Measurements from ENCODE around the gene CTBP2.

CTBP2 gene

DNA sequence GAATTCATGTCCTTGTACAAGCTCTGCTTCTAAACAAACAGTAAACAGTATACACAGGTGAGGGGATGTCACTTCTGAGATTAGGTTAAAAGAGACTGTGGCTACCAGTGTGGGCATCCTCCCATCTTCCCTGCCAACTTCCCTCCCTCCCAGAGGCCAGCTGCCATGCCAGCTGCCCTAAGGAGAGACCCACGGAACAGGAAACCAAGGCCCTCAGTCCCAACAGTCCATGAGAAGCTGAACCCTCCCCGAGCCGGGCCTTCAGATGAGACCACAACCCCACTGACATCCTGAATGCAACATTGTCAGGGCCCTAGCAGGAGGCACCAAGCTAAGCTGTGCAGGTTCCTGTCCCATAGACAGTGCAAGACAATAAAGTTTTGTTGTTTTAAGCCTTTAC is 106.1 kb downstream of the CTBP2 start:
- H3K79me2 ChIP-seq (ENCODE audit: control insufficient read depth, low read length) = no peaks in the 10 kb centered on the region
- no peaks in the 10 kb centered on the region for H3K27me3 ChIP-seq (ENCODE audit: control insufficient read depth, low read length)
- H4K20me1 ChIP-seq (ENCODE audit: control insufficient read depth, insufficient read depth, low read depth, low read length) = 0 out of 2 replicates have a peak, but pooled peaks cover 3% of the 10 kb centered on the region
- TF ChIP-seq EZH2phosphoT487 (IDR thresholded peaks at IDR 0.05; ENCODE audit: borderline replicate concordance, low read length) = no peak
- TF ChIP-seq, protein P1, sequence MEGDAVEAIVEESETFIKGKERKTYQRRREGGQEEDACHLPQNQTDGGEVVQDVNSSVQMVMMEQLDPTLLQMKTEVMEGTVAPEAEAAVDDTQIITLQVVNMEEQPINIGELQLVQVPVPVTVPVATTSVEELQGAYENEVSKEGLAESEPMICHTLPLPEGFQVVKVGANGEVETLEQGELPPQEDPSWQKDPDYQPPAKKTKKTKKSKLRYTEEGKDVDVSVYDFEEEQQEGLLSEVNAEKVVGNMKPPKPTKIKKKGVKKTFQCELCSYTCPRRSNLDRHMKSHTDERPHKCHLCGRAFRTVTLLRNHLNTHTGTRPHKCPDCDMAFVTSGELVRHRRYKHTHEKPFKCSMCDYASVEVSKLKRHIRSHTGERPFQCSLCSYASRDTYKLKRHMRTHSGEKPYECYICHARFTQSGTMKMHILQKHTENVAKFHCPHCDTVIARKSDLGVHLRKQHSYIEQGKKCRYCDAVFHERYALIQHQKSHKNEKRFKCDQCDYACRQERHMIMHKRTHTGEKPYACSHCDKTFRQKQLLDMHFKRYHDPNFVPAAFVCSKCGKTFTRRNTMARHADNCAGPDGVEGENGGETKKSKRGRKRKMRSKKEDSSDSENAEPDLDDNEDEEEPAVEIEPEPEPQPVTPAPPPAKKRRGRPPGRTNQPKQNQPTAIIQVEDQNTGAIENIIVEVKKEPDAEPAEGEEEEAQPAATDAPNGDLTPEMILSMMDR (IDR thresholded peaks at IDR 0.05; ENCODE audit: low read depth, low read length, poor library complexity, severe bottlenecking) = no peak
- H3K4me3 ChIP-seq (ENCODE audit: low read length) = no peak overlapping the region
- H3K4me1 ChIP-seq (ENCODE audit: control insufficient read depth, low read length) = peaks cover 34% of the 10 kb centered on the region
- no peak overlapping the region for H3K4me2 ChIP-seq (ENCODE audit: low read length)
- no peaks in the 10 kb centered on the region for H3K9me3 ChIP-seq (ENCODE audit: control insufficient read depth, insufficient read depth, low read length)
- no peaks in the 10 kb centered on the region for H3F3A ChIP-seq (ENCODE audit: control insufficient read depth, insufficient read depth)
- H3K36me3 ChIP-seq (ENCODE audit: control insufficient read depth, low read length) = no peaks in the 10 kb centered on the region
- no peak overlapping the region for H3K27ac ChIP-seq (ENCODE audit: low read depth, low read length)
- H3K9me2 ChIP-seq (replicated peaks; ENCODE audit: control insufficient read depth, low read length) = no peaks in the 10 kb centered on the region

DNA sequence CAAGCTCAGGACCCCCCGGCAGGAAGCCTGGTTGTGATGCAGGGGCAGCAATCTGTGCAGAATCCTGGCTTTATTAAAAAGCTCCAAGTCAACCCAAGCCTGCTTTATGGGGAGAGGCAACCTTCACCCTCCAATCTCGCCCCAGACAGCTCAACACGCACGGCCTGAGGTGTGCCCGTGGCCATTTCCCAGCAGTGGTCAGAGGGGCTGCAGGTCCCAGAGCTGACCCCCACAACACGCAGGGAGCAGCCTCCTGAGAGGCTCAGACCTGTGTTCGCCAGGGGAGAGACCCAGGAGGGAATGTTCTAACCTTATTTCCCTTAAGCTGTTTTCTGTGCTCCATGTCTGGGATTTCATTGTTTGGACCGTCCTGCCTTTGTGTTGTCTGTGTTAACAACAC is 108.2 kb downstream of the CTBP2 start:
- TF ChIP-seq EZH2phosphoT487 (IDR thresholded peaks at IDR 0.05; ENCODE audit: borderline replicate concordance, low read length) = no peak
- TF ChIP-seq, protein P1 (IDR thresholded peaks at IDR 0.05; ENCODE audit: low read depth, low read length, poor library complexity, severe bottlenecking) = no peak
- H3K36me3 ChIP-seq (ENCODE audit: control insufficient read depth, low read length) = no peaks in the 10 kb centered on the region
- no peaks in the 10 kb centered on the region for H3F3A ChIP-seq (ENCODE audit: control insufficient read depth, insufficient read depth)
- H3K9me3 ChIP-seq (ENCODE audit: control insufficient read depth, insufficient read depth, low read length) = no peaks in the 10 kb centered on the region
- no peak overlapping the region for H3K27ac ChIP-seq (ENCODE audit: low read depth, low read length)
- no peak overlapping the region for H3K4me2 ChIP-seq (ENCODE audit: low read length)
- no peaks in the 10 kb centered on the region for H3K79me2 ChIP-seq (ENCODE audit: control insufficient read depth, low read length)
- no peaks in the 10 kb centered on the region for H3K27me3 ChIP-seq (ENCODE audit: control insufficient read depth, low read length)
- 0 out of 2 replicates have a peak, but pooled peaks cover under 1% of the 10 kb centered on the region for H4K20me1 ChIP-seq (ENCODE audit: control insufficient read depth, insufficient read depth, low read depth, low read length)
- H3K4me3 ChIP-seq (ENCODE audit: low read length) = no peak overlapping the region
- H3K4me1 ChIP-seq (ENCODE audit: control insufficient read depth, low read length) = peaks cover 28% of the 10 kb centered on the region
- H3K9me2 ChIP-seq (replicated peaks; ENCODE audit: control insufficient read depth, low read length) = no peaks in the 10 kb centered on the region

- no peaks in the 10 kb centered on the region for H3K9me2 ChIP-seq (replicated peaks; ENCODE audit: control insufficient read depth, low read length)
- H3K27ac ChIP-seq (ENCODE audit: low read depth, low read length) = no peak overlapping the region
- TF ChIP-seq, protein P1 (IDR thresholded peaks at IDR 0.05; ENCODE audit: low read depth, low read length, poor library complexity, severe bottlenecking) = no peak
- TF ChIP-seq EZH2phosphoT487 (IDR thresholded peaks at IDR 0.05; ENCODE audit: borderline replicate concordance, low read length) = no peak
- no peak overlapping the region for H3K4me2 ChIP-seq (ENCODE audit: low read length)
- no peaks in the 10 kb centered on the region for H3F3A ChIP-seq (ENCODE audit: control insufficient read depth, insufficient read depth)
- H3K79me2 ChIP-seq (ENCODE audit: control insufficient read depth, low read length) = no peaks in the 10 kb centered on the region
- no peaks in the 10 kb centered on the region for H3K9me3 ChIP-seq (ENCODE audit: control insufficient read depth, insufficient read depth, low read length)
- no peaks in the 10 kb centered on the region for H3K36me3 ChIP-seq (ENCODE audit: control insufficient read depth, low read length)
- peaks cover 15% of the 10 kb centered on the region for H3K4me1 ChIP-seq (ENCODE audit: control insufficient read depth, low read length)
- H4K20me1 ChIP-seq (ENCODE audit: control insufficient read depth, insufficient read depth, low read depth, low read length) = no peaks in the 10 kb centered on the region
- H3K27me3 ChIP-seq (ENCODE audit: control insufficient read depth, low read length) = no peaks in the 10 kb centered on the region
- no peak overlapping the region for H3K4me3 ChIP-seq (ENCODE audit: low read length)
These were observed 110.0 kb downstream of the CTBP2 start for GRCh38 chr10:125050383-125050782.
